Metanephros (tissue), 2 donors: ENCODE data around the gene EBF3. TPM values are rescaled to one million over a fixed set of nuclear protein-coding genes. Genes with fewer than 3 reads are reported as not detected.

Experiments
- small RNA-seq: library from RNA; depleted of rRNA; stranded (forward); fragments of <200 nt; gene quantifications from one replicate; pipeline ENCODE3, GENCODE V24; 2014; ENCODE audit warnings: low replicate concordance
- total RNA-seq: library from RNA; depleted of rRNA; stranded (reverse); fragments of >200 nt; gene quantifications from one replicate; pipeline ENCODE4 v1.2.3, GENCODE V29; 2014

Gene EBF3
- total RNA-seq: 12.2 TPM

GRCh38 chr10:129963641-129964501 is at the start of gene EBF3:
EBF3 (minus strand) TSS chr10:129964274; CDS start chr10:129963768, 506 bp downstream.

Small RNA genes lying within 50 kb of the gene (small RNA-seq; reads per million reads assigned to genes)
- gene AL354950.2 (not detected), gene MIR4297 (not detected)

Other genes starting within 250 kb of the EBF3 start
- gene C10orf143, start 146.6 kb upstream of the EBF3 start, total RNA-seq: 2.1 TPM
- 35.6 TPM for gene GLRX3, start 172.1 kb upstream of the EBF3 start, total RNA-seq